GM19025 (cell line): ENCODE data around the gene PCDHB3.
"Not testable (repeated sequence)": the region's sequence is repeated elsewhere in the genome, so short reads cannot be mapped to it uniquely, and the experiment has no call there.

ENCODE experiments used
- ATAC-seq: cut with Tn5 transposase; IDR thresholded peaks from one replicate; pipeline ENCODE4 v1.9.1; 2021; ENCODE audit warnings: mild to moderate bottlenecking, low read depth, moderate library complexity; ENCODE audit not compliant: unreplicated experiment

The PCDHB3 gene

GRCh38 chr5:141100243-141100805, at the start of gene PCDHB3:
PCDHB3 (plus strand) TSS chr5:141100473; CDS start chr5:141100650, 177 bp downstream.
- no peak for ATAC-seq

DNA sequence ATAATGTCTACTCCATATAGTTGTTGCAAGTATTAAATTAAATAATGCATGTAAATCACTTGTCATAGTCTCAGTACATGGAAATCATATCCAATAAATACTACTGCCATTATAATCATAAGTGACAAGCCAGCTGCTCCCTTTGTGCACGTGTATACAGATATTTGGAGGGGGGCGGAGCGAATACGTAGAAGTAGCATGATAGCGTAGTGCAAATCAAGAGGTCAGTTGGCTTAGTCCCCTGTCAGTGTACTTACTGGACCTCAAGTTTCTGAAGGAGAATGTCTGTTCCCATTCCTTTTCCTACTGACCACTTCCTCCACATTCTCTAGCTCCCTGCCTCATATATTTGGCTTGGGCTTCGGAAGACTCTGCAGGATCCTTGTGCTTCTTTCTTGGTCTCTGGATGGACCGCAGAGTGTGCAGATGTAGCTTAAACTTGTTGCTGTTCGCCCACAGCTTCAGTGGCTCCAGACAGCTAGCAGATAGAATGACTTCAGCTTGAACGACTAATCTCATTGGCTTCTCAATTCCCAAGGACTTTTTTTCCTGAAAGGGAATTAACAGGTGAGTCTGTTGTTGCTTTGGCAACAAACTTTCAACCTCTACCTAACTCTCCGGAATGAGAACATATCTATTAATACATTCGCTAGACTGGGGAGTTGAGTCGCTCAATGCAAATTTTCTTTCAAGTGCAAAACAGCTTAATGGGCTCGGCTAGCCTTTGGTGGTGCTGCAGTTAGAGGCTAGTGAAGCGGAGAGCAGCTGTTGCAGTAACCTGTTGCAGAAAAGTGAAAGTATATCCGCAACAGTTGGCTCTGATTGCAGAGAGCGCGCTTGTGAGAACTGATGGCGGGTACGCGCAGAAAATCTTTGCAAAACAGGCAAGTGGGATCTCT, 49.4 kb upstream of the PCDHB3 start, which contains the start of gene PCDHB1:
Gene PCDHB1 (plus strand): TSS at position 753 of the 899 bp plus-strand sequence. CDS start 97 bp downstream, at position 850.
- ATAC-seq, result no peak

DNA sequence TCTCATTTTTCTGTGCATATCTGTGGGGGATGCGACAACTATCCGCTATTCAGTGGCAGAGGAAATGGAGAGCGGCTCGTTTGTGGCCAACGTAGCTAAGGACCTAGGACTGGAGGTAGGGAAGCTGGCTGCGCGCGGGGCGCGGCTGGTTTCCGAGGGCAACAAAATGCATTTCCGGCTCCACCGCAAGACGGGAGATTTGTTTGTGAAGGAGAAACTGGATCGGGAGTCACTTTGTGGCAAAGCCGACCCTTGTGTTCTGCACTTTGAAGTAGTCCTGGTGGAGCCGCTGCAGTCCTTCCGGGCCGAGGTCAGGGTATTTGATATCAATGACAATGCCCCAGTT, 48.8 kb upstream of the PCDHB3 start:
- no peak for ATAC-seq

GRCh38 chr5:141077826-141078225, 22.4 kb upstream of the PCDHB3 start:
- ATAC-seq, result no peak

- no peak for ATAC-seq
Measured at GRCh38 chr5:141082228-141082627, 18.0 kb upstream of the PCDHB3 start.

DNA sequence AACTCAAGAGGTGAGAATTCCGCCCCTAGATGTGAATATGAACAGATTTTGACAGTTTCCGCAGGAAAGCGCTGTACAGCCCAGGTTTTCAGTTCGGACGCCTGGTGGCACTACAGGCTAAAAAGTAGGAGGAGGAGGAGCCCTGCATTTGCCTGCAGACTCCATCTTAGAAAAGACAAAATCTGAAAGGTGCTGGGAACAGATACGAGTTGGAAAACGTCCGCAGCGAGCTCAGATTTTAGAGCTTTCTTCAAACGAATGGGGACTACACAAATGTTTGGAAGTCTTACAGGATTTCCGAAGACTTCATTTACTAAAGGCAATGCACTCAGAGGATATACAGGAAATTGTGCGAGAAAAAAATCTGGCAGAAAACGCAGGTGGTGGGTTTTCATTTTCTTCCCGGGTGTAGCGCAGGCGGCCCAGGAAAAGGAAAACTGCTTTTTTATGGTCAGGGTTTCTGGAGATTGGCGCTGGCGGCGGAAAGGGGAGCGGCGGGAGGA, 15.7 kb upstream of the PCDHB3 start:
- ATAC-seq, result no peak

DNA sequence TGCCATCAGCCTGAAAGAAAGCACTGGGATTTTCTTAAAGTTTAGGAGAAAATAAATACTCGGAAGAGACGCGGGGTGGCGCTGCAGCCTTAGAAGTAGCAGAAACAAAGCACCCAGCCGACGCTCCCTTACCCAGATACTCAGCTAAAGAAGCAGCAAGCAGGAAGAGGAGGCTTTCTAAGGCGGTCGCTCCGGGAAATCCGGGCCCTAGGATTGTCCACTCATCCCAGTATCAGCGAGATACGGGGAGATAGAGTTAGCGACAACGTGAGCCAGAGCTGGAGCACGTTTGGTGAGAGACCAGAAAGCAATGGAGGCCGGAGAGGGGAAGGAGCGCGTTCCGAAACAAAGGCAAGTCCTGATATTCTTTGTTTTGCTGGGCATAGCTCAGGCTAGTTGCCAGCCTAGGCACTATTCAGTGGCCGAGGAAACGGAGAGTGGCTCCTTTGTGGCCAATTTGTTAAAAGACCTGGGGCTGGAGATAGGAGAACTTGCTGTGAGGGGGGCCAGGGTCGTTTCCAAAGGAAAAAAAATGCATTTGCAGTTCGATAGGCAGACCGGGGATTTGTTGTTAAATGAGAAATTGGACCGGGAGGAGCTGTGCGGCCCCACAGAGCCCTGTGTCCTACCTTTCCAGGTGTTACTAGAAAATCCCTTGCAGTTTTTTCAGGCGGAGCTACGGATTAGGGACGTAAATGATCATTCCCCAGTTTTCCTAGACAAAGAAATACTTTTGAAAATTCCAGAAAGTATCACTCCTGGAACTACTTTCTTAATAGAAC, 5.6 kb upstream of the PCDHB3 start, which contains the start of gene PCDHB2:
Gene PCDHB2 (plus strand): TSS at position 135 of the 782 bp plus-strand sequence. CDS start 176 bp downstream, at position 311.
- no peak for ATAC-seq

GRCh38 chr5:141095263-141095641, 5.0 kb upstream of the PCDHB3 start:
- no peak for ATAC-seq

DNA sequence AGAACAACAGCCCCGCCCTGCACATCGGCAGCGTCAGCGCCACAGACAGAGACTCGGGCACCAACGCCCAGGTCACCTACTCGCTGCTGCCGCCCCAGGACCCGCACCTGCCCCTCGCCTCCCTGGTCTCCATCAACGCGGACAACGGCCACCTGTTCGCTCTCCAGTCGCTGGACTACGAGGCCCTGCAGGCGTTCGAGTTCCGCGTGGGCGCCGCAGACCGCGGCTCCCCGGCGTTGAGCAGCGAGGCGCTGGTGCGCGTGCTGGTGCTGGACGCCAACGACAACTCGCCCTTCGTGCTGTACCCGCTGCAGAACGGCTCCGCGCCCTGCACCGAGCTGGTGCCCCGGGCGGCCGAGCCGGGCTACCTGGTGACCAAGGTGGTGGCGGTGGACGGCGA, 4.1 kb upstream of the PCDHB3 start:
- ATAC-seq, result not testable (repeated sequence)

- not testable (repeated sequence) for ATAC-seq
Measured at GRCh38 chr5:141096586-141096985, 3.7 kb upstream of the PCDHB3 start.

DNA sequence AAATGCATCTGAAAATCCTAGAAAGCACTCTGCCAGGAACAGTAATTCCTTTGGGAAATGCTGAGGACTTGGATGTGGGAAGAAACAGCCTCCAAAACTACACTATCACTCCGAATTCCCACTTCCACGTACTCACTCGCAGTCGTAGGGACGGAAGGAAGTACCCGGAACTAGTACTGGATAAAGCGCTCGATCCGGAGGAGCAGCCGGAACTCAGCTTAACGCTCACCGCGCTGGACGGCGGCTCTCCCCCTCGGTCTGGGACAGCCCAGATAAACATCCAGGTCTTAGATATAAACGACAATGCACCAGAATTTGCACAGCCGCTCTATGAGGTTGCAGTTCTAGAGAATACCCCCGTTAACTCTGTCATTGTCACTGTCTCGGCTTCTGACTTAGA, 786 bp downstream of the PCDHB3 start:
- ATAC-seq, result no peak

DNA sequence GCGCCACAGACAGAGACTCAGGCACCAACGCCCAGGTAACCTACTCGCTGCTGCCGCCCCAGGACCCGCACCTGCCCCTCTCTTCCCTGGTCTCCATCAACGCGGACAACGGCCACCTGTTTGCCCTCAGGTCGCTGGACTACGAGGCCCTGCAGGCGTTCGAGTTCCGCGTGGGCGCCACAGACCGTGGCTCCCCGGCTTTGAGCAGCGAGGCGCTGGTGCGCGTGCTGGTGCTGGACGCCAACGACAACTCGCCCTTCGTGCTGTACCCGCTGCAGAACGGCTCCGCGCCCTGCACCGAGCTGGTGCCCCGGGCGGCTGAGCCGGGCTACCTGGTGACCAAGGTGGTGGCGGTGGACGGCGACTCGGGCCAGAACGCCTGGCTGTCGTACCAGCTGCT, 1.8 kb downstream of the PCDHB3 start:
- ATAC-seq, result not testable (repeated sequence)

DNA sequence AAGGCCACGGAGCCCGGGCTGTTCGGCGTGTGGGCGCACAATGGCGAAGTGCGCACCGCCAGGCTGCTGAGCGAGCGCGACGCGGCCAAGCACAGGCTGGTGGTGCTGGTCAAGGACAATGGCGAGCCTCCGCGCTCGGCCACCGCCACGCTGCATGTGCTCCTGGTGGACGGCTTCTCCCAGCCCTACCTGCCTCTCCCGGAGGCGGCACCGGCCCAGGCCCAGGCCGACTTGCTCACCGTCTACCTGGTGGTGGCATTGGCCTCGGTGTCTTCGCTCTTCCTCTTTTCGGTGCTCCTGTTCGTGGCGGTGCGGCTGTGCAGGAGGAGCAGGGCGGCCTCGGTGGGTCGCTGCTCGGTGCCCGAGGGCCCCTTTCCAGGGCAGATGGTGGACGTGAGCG, 2.2 kb downstream of the PCDHB3 start:
- not testable (repeated sequence) for ATAC-seq

DNA sequence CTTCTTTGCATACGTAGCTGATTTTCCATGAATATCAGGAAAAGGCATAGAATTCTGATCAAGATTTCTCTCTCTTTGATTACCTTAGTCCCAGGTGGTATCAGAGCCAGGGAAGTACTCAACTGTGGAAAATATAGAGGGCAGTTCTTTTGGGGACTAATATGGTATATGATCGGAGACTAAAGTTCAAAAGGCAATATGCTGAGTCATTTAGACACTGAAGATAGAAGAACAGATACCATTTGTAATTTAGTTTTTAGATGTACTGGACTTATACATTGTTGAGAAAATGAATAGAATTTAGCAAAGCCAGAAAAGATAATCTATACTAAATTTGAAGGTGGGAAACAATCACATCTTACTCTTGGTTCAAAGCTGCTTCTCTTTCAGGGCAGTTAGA, 5.1 kb downstream of the PCDHB3 start:
- no peak for ATAC-seq

- ATAC-seq, result no peak
Measured at GRCh38 chr5:141119250-141119649, 19.0 kb downstream of the PCDHB3 start.

DNA sequence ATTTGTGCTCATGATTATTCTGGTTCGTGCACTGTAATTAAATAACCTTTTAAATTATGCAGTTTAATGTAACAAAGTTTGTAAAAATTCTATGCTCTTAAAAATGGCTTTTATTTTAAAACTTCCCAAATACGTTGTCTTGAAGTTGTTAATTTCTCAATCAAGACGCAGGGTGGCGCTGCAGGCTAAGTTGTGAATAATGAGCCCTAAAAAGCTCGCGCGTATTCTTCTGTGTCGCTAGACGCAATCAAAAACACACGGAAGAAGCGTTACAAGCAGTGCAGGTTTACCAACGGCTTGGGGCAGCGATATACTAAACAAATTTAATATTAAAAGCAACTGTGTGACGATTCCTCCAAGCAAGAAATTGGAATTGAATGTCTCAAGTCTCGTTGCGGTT, 21.3 kb downstream of the PCDHB3 start, which contains the start of gene PCDHB4:
Gene PCDHB4 (plus strand): TSS at position 256 of the 400 bp plus-strand sequence. CDS start 181 bp downstream, outside the sequence.
- no peak for ATAC-seq

DNA sequence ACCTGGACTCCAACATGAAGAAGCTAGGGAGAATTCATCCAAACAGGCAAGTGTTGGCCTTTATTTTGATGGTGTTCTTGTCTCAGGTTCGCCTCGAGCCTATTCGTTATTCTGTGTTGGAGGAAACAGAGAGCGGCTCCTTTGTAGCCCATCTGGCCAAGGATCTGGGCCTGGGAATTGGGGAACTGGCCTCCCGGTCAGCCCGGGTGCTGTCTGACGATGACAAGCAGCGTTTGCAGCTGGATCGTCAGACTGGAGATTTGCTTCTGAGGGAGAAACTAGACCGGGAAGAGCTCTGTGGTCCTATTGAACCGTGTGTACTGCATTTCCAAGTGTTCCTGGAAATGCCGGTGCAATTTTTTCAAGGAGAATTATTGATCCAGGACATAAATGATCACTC, 21.7 kb downstream of the PCDHB3 start:
- ATAC-seq, result no peak

DNA sequence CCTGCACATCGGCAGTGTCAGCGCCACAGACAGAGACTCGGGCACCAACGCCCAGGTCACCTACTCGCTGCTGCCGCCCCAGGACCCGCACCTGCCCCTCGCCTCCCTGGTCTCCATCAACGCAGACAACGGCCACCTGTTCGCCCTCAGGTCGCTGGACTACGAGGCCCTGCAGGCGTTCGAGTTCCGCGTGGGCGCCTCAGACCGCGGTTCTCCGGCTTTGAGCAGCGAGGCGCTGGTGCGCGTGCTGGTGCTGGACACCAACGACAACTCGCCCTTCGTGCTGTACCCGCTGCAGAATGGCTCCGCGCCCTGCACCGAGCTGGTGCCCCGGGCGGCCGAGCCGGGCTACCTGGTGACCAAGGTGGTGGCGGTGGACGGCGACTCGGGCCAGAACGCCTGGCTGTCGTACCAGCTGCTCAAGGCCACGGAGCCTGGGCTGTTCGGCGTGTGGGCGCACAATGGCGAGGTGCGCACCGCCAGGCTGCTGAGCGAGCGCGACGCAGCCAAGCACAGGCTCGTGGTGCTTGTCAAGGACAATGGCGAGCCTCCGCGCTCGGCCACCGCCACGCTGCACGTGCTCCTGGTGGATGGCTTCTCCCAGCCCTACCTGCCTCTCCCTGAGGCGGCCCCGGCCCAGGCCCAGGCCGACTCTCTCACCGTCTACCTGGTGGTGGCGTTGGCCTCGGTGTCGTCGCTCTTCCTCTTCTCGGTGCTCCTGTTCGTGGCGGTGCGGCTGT, 23.3 kb downstream of the PCDHB3 start:
- ATAC-seq, result not testable (repeated sequence)

GRCh38 chr5:141127305-141127704, 27.0 kb downstream of the PCDHB3 start:
- no peak for ATAC-seq
